ENCODE data around the gene LRRC3B.
A peak's percentile ranks its signal among the peaks of the same experiment; 100 is the strongest.

The LRRC3B gene

DNA sequence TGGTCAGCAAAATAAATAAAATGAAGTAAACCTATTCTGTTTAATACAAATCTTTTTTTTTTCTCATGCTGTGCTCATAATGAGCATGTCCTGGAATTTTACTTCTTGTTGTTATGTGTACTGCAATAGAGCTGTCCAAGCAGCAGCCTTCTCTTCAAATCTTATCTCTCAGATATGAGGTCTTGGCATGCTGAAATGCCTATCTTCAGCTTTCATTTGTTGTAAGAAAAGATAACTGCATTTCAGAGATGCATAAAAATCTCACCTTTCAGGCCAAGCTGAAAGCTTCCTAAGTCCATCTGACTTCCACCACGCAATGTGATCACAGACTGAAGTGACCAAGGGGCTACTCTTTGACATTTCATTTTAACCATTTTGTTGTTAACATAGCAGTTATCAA lies 43.5 kb upstream of the LRRC3B start:
- ATAC-seq: no peak
- 0 out of 2 replicates have a peak, but pooled peaks have one; percentile 3 for TF ChIP-seq ISL1 (CRISPR knock-in tag; IDR thresholded peaks at IDR 0.05)
- TF ChIP-seq ZC3H10 (CRISPR knock-in tag; IDR thresholded peaks at IDR 0.05): no peak

DNA sequence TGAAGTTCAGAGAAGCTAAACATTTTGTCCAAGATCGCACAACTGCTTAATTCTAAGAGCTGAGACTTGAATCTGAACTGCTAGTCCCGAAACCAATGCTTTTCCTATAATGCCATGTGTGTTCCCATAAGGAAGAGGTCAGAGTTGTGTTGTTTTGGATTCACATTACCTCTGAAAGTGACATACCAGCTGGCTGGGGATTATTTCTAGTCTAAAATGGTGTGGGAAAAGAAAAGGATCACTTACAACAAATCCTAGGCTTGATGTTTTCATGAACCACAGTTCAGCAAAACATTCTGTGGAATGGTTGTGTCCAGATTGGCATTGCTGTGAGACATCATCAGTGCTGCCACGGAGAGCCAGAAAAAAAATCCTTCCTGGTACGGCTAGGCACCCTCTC lies 35.0 kb upstream of the LRRC3B start:
- ATAC-seq: no peak

DNA sequence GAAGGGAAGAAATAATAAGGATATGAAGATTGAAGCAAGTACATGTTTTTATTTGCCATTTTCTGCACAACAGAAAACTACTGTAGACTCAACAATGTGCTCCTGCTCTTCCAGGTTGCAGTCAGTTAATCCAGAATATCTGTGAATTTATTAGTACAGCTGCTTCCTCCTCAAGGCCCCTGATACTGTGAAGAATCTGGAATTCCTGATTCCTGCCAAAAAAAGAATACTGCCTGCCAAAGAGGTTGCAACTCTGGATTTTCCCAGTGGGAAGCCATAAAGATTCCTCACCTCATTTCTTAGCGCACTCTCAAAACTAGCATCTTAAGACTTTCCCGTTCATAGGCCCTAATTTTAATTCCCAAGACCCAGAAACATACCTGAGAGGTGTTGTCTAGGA lies 33.6 kb upstream of the LRRC3B start:
- TF ChIP-seq RARB (CRISPR knock-in tag; IDR thresholded peaks at IDR 0.05): no peak
- no peak for ATAC-seq

More for the DNA sequence above, 35.0 kb upstream of the LRRC3B start:
- TF ChIP-seq CSDC2 (CRISPR knock-in tag; IDR thresholded peaks at IDR 0.05): no peak
- TF ChIP-seq, protein P1, sequence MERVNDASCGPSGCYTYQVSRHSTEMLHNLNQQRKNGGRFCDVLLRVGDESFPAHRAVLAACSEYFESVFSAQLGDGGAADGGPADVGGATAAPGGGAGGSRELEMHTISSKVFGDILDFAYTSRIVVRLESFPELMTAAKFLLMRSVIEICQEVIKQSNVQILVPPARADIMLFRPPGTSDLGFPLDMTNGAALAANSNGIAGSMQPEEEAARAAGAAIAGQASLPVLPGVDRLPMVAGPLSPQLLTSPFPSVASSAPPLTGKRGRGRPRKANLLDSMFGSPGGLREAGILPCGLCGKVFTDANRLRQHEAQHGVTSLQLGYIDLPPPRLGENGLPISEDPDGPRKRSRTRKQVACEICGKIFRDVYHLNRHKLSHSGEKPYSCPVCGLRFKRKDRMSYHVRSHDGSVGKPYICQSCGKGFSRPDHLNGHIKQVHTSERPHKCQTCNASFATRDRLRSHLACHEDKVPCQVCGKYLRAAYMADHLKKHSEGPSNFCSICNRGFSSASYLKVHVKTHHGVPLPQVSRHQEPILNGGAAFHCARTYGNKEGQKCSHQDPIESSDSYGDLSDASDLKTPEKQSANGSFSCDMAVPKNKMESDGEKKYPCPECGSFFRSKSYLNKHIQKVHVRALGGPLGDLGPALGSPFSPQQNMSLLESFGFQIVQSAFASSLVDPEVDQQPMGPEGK (CRISPR knock-in tag; IDR thresholded peaks at IDR 0.05; ENCODE audit: borderline replicate concordance): no peak
- no peak for TF ChIP-seq ZNF8 (CRISPR knock-in tag; IDR thresholded peaks at IDR 0.05)
- TF ChIP-seq, protein P2, sequence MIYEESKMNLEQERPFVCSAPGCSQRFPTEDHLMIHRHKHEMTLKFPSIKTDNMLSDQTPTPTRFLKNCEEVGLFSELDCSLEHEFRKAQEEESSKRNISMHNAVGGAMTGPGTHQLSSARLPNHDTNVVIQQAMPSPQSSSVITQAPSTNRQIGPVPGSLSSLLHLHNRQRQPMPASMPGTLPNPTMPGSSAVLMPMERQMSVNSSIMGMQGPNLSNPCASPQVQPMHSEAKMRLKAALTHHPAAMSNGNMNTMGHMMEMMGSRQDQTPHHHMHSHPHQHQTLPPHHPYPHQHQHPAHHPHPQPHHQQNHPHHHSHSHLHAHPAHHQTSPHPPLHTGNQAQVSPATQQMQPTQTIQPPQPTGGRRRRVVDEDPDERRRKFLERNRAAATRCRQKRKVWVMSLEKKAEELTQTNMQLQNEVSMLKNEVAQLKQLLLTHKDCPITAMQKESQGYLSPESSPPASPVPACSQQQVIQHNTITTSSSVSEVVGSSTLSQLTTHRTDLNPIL (CRISPR knock-in tag; IDR thresholded peaks at IDR 0.05; ENCODE audit: low read depth): no peak
- no peak for TF ChIP-seq RARB (CRISPR knock-in tag; IDR thresholded peaks at IDR 0.05)
- TF ChIP-seq ZNF70 (CRISPR knock-in tag; IDR thresholded peaks at IDR 0.05): no peak
- TF ChIP-seq GLIS3 (CRISPR knock-in tag; IDR thresholded peaks at IDR 0.05): no peak
- TF ChIP-seq, protein P3, sequence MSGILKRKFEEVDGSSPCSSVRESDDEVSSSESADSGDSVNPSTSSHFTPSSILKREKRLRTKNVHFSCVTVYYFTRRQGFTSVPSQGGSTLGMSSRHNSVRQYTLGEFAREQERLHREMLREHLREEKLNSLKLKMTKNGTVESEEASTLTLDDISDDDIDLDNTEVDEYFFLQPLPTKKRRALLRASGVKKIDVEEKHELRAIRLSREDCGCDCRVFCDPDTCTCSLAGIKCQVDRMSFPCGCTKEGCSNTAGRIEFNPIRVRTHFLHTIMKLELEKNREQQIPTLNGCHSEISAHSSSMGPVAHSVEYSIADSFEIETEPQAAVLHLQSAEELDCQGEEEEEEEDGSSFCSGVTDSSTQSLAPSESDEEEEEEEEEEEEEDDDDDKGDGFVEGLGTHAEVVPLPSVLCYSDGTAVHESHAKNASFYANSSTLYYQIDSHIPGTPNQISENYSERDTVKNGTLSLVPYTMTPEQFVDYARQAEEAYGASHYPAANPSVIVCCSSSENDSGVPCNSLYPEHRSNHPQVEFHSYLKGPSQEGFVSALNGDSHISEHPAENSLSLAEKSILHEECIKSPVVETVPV (CRISPR knock-in tag; IDR thresholded peaks at IDR 0.05): no peak
- no peak for TF ChIP-seq TOX (CRISPR knock-in tag; IDR thresholded peaks at IDR 0.05; ENCODE audit: borderline replicate concordance)

DNA sequence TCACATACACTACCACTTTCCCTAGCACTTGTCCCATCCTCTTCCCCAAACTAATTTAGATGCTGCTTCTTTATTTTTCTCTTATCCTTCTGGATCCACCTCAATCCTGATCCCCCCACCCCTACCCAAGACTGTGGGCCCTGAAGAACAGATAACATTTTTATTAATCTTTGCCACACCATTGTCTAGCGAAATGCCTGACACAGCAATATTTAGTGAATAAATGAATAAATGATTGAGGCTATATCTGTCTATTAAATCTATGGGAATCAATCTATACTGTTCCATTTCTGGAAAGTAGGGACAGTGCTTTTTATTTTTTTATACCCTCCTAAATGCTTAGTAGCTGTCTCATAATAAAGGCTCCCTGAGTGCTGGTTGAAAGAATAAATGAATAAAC lies 32.9 kb upstream of the LRRC3B start:
- TF ChIP-seq ZFP3 (CRISPR knock-in tag; IDR thresholded peaks at IDR 0.05) (no peak), BACH2 (CRISPR knock-in tag; IDR thresholded peaks at IDR 0.05; ENCODE audit: borderline replicate concordance) (no peak), TOX (CRISPR knock-in tag; IDR thresholded peaks at IDR 0.05; ENCODE audit: borderline replicate concordance) (no peak), RARB (CRISPR knock-in tag; IDR thresholded peaks at IDR 0.05) (no peak)
- no peak for ATAC-seq

DNA sequence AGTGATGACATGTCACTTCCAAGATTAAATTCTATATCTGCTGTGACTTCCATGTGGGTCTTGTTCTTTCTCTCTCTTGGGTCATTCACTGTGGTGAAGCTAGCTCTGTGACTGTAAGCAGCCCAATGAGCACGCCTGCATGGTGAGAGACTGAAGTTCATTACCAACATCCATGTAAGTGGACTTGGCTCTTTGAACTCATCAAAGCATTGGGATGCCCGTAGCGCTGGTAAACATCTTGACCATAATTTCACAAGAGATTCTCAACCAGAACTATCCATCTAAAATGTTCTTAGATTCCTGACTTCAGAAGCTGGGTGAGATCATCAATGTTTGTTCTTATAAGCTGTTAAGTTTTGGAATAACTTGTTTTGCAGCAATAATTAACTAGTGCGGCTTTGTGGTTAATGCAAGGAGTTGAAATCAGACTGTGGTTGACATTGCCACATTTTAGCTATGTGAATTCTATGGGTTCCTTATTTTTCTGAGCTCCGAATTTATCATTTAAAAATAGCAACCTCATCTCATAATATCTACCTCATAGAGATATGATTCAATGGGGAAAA lies 31.6 kb upstream of the LRRC3B start:
- TF ChIP-seq ZFP3 (CRISPR knock-in tag; IDR thresholded peaks at IDR 0.05) (no peak), ARNTL (CRISPR knock-in tag; IDR thresholded peaks at IDR 0.05; ENCODE audit: borderline replicate concordance, low read depth) (no peak), BACH2 (CRISPR knock-in tag; IDR thresholded peaks at IDR 0.05; ENCODE audit: borderline replicate concordance) (no peak), SNAI2 (CRISPR knock-in tag; IDR thresholded peaks at IDR 0.05) (no peak), CSDC2 (CRISPR knock-in tag; IDR thresholded peaks at IDR 0.05) (no peak), ISL1 (CRISPR knock-in tag; IDR thresholded peaks at IDR 0.05) (no peak), ZNF70 (CRISPR knock-in tag; IDR thresholded peaks at IDR 0.05) (no peak), RARB (CRISPR knock-in tag; IDR thresholded peaks at IDR 0.05) (no peak), ZNF8 (CRISPR knock-in tag; IDR thresholded peaks at IDR 0.05) (no peak), ZC3H10 (CRISPR knock-in tag; IDR thresholded peaks at IDR 0.05) (no peak), TCF4 (CRISPR knock-in tag; IDR thresholded peaks at IDR 0.05; ENCODE audit: borderline replicate concordance) (no peak), ZFP30 (CRISPR knock-in tag; IDR thresholded peaks at IDR 0.05) (no peak)
- TF ChIP-seq, protein P3 (CRISPR knock-in tag; IDR thresholded peaks at IDR 0.05): no peak
- TF ChIP-seq, protein P2 (CRISPR knock-in tag; IDR thresholded peaks at IDR 0.05; ENCODE audit: low read depth): no peak
- no peak for ATAC-seq

All from SK-N-SH treated with all-trans-retinoic acid at 6 μM for 48 hours (cell line).